ENCODE measurements around the gene NSMF. TPM values are rescaled to one million over a fixed set of nuclear protein-coding genes. Genes with fewer than 3 reads are reported as not detected.

Gene NSMF
- total and polyA plus RNA-seq, 2 experiments from 2014 or later: 20.3 to 103 TPM

GRCh38 chr9:137429546-137429890 lies 29.6 kb downstream of the NSMF start (continued):
- TF ChIP-seq CTCF (conservative IDR thresholded peaks at IDR 0.05; ENCODE audit: low read depth in 2 of 2) (no peak), EZH2phosphoT487 (IDR thresholded peaks at IDR 0.05; ENCODE audit: unreplicated experiment) (no peak), EZH2 (IDR thresholded peaks at IDR 0.05; ENCODE audit: low read depth, unreplicated experiment) (no peak), ZNF114 (CRISPR knock-in tag; IDR thresholded peaks at IDR 0.05) (no peak), STAT1 (IDR thresholded peaks at IDR 0.05; ENCODE audit: unreplicated experiment) (no peak), POLR2AphosphoS5 (IDR thresholded peaks at IDR 0.05; ENCODE audit: low read depth) (no peak), REST (IDR thresholded peaks at IDR 0.05; ENCODE audit: unreplicated experiment) (no peak), CREB1 (CRISPR knock-in tag; IDR thresholded peaks at IDR 0.05; ENCODE audit: low read depth) (no peak), ZNF331 (CRISPR knock-in tag; IDR thresholded peaks at IDR 0.05; ENCODE audit: low read depth) (no peak), NANOG (IDR thresholded peaks at IDR 0.05; ENCODE audit: borderline replicate concordance) (no peak), JUNB (IDR thresholded peaks at IDR 0.05; ENCODE audit: unreplicated experiment) (no peak), ETS1 (IDR thresholded peaks at IDR 0.05) (no peak)

- DNase-seq (ENCODE audit: low spot score) (no peak), ATAC-seq (no peak)
- no peaks in the 10 kb centered on the region for H4K20me1 ChIP-seq (replicated peaks; ENCODE audit: insufficient read depth)
- no peak overlapping the region for H2AFZ ChIP-seq
- H3F3A ChIP-seq (replicated peaks; ENCODE audit: low read depth): no peaks in the 10 kb centered on the region; the same call in 1 of the 2 replicates
- Mint-ChIP-seq H3K36me3 (ENCODE audit: low read depth) (no peaks in the 10 kb centered on the region), H3K4me3 (no peak overlapping the region), H3K27me3 (ENCODE audit: insufficient read depth, low read depth, poor library complexity) (peaks cover 7% of the 10 kb centered on the region), H3K27ac (no peak overlapping the region), H3K9me3 (no peaks in the 10 kb centered on the region), H3K4me1 (no peaks in the 10 kb centered on the region)
- H3K9me2 ChIP-seq (ENCODE audit: insufficient read depth): no peaks in the 10 kb centered on the region
- H3K27ac ChIP-seq (ENCODE audit: low read depth): no peak overlapping the region
- H3K4me3 ChIP-seq: no peak overlapping the region
- no peaks in the 10 kb centered on the region for H3K79me2 ChIP-seq (replicated peaks; ENCODE audit: insufficient read depth)
- H3K4me2 ChIP-seq: no peak overlapping the region
- H3K36me3 ChIP-seq (ENCODE audit: insufficient read depth): no peaks in the 10 kb centered on the region
- H3K27me3 ChIP-seq (ENCODE audit: insufficient read depth): peaks cover 6% of the 10 kb centered on the region
- no peak for TF ChIP-seq REST (IDR thresholded peaks at IDR 0.05; ENCODE audit: unreplicated experiment)
- H3K4me1 ChIP-seq (ENCODE audit: insufficient read depth): no peaks in the 10 kb centered on the region
Measured at GRCh38 chr9:137428841-137429545, 30.1 kb downstream of the NSMF start.
